ENCODE results near the gene KRT81.
"Not testable (repeated sequence)": the region's sequence is repeated elsewhere in the genome, so short reads cannot be mapped to it uniquely, and the experiment has no call there.

Gene KRT81

GRCh38 chr12:52293926-52294325 lies 2.6 kb upstream of the KRT81 start:
- H3K9me3 ChIP-seq: no peaks in the 10 kb centered on the region
- no peak overlapping the region for H3K4me3 ChIP-seq
- no peak overlapping the region for H3K27ac ChIP-seq
- no peak for DNase-seq
- H3K4me1 ChIP-seq: no peaks in the 10 kb centered on the region
- peaks cover 0 to 11% of the 10 kb centered on the region in 2 donors for H3K27me3 ChIP-seq
- TF ChIP-seq CTCF (IDR thresholded peaks at IDR 0.05): no peak
- no peaks in the 10 kb centered on the region for H3K36me3 ChIP-seq
- intact Hi-C loops (cut with DNase I; ENCODE audit: low total_unique reads): no loop called here

GRCh38 chr12:52290483-52291134 lies 725 bp downstream of the KRT81 start:
- H3K9me3 ChIP-seq; intact Hi-C loops (cut with DNase I; ENCODE audit: low total_unique reads); DNase-seq; H3K4me3 ChIP-seq; H3K27ac ChIP-seq; H3K36me3 ChIP-seq; H3K4me1 ChIP-seq: not testable (repeated sequence)
- H3K27me3 ChIP-seq: peaks cover 0 to 11% of the 10 kb centered on the region in 2 donors

GRCh38 chr12:52287816-52288805 lies 3.2 kb downstream of the KRT81 start:
- intact Hi-C loops (cut with DNase I; ENCODE audit: low total_unique reads); H3K4me1 ChIP-seq; H3K4me3 ChIP-seq; H3K27ac ChIP-seq; H3K9me3 ChIP-seq; H3K36me3 ChIP-seq; DNase-seq; H3K27me3 ChIP-seq: not testable (repeated sequence)

GRCh38 chr12:52286857-52287785 lies 4.2 kb downstream of the KRT81 start:
- H3K27ac ChIP-seq; H3K4me3 ChIP-seq; H3K9me3 ChIP-seq; H3K36me3 ChIP-seq; DNase-seq; H3K4me1 ChIP-seq; H3K27me3 ChIP-seq; intact Hi-C loops (cut with DNase I; ENCODE audit: low total_unique reads): not testable (repeated sequence)

GRCh38 chr12:52285851-52286530 lies 5.3 kb downstream of the KRT81 start:
- H3K4me1 ChIP-seq: peaks cover 0 to 9% (median 7%) of the 10 kb centered on the region in 4 donors
- no peak for TF ChIP-seq CTCF (IDR thresholded peaks at IDR 0.05)
- H3K27ac ChIP-seq: no peak overlapping the region
- DNase-seq: peak in 1 of 2 donors; percentile 61
- H3K27me3 ChIP-seq: no peaks in the 10 kb centered on the region
- intact Hi-C loops (cut with DNase I; ENCODE audit: low total_unique reads): no loop called here
- no peaks in the 10 kb centered on the region for H3K36me3 ChIP-seq
- no peaks in the 10 kb centered on the region for H3K9me3 ChIP-seq
- H3K4me3 ChIP-seq: no peak overlapping the region

GRCh38 chr12:52285172-52285745 lies 6.1 kb downstream of the KRT81 start:
- Histone ChIP-seq H3K27ac (no peak overlapping the region), H3K4me3 (no peak overlapping the region), H3K27me3 (no peaks in the 10 kb centered on the region), H3K4me1 (peaks cover 0 to 16% (median 14%) of the 10 kb centered on the region in 4 donors), H3K36me3 (no peaks in the 10 kb centered on the region), H3K9me3 (no peaks in the 10 kb centered on the region)
- DNase-seq: no peak
- TF ChIP-seq CTCF (IDR thresholded peaks at IDR 0.05): no peak
- intact Hi-C loops (cut with DNase I; ENCODE audit: low total_unique reads): no loop called here

All from tibial artery (tissue), 4 donors.